GM19372 (cell line): ENCODE measurements around the gene ZNF229.
"Not testable (repeated sequence)": the region's sequence is repeated elsewhere in the genome, so short reads cannot be mapped to it uniquely, and the experiment has no call there.

ENCODE experiments used
- ATAC-seq: cut with Tn5 transposase; IDR thresholded peaks from one replicate; pipeline ENCODE4 v1.9.1; 2021; ENCODE audit warnings: mild to moderate bottlenecking, low read depth, moderate library complexity; ENCODE audit not compliant: unreplicated experiment

ZNF229 gene

GRCh38 chr19:44447916-44448674, at the start of gene ZNF229:
ZNF229 (minus strand) TSS chr19:44448472; CDS start chr19:44442847, 5,625 bp downstream.
- ATAC-seq, result no peak

DNA sequence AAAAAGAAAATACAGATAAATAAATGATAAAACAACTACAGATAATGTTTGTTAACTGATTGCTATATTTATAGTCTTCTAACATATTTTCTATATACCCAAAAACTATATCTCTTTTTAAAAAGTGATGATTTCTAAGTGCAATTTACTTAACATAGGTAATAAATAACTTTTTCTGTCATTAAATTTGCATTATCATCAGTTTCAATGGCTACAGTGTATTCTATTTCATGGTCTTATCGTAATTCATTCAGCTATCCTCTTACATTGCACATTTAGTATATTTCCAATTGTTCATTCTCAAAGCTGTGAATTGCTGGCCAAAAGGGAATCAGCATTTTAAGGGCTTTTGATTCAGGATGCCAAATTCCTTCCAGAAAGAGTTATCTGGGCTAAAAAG, 48.4 kb upstream of the ZNF229 start:
- no peak for ATAC-seq

DNA sequence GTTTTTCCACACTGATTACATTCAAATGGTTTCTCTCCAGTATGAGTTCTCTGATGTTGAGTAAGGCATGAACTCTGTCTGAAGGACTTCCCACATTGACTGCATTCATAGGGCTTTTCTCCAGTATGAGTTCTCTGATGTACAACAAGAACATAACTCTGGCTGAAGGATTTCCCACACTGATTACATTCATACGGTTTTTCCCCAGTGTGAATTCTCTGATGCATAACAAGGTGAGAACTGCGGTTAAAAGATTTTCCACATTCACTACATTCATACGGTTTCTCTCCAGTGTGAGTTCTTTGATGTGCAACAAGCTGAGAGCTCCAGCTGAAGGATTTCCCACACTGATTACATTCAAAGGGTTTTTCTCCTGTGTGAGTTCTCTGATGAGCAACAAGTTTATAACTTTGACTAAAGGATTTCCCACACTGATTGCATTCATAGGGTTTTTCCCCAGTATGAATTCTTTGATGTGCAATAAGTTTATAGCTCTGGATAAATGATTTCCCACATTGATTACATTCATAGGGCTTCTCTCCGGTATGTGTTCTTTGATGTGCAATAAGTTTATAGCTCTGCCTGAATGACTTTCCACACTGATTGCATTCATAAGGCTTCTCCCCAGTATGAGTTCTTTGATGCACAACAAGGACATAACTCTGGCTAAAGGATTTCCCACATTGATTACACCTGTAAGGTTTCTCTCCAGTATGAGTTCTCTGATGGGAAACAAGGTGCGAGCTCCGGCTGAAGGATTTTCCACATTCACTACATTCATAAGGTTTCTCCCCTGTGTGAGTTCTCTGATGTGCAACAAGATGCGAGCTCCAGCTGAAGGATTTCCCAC, 28.5 kb upstream of the ZNF229 start:
- no peak for ATAC-seq

DNA sequence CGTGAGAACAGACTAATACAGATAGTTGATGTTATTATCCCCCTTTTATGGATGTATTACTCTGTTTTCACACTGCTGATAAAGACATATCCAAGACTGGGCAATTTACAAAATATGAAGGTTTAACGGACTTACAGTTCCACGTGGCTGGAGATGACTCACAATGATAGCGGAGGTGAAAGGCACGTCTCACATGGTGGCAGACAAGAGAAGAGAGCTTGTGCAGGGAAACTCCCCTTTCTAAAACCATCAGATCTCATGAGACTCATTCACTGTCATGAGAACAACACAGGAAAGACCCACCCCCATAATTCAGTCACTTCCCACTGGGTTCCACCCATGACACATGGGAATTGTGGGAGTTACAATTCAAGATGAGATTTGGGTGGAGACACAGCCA, 20.5 kb upstream of the ZNF229 start:
- ATAC-seq, result not testable (repeated sequence)

- not testable (repeated sequence) for ATAC-seq
Measured at GRCh38 chr19:44462600-44463286, 14.5 kb upstream of the ZNF229 start.

GRCh38 chr19:44456016-44456415, 7.7 kb upstream of the ZNF229 start:
- not testable (repeated sequence) for ATAC-seq

DNA sequence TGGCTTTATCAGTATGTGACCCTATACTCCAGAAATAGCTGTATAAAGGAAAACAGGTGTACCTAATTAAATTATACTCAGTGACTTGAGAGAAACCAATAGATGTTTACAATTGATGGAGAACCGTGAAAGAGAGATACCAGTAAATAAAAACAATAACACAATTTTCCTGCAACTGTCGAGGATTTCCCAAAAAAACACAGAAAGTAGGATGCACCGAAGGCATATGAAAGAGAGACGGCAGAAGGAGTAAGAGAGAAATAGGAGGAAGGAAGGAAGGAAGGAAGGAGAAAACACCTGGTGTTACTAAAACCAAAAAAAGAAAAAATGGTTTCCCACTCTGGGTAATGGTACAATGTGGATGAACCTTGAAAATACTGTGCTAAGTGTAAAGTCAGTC, 6.8 kb upstream of the ZNF229 start:
- ATAC-seq, result no peak

- ATAC-seq, result no peak
Measured at GRCh38 chr19:44452367-44452766, 4.1 kb upstream of the ZNF229 start.

DNA sequence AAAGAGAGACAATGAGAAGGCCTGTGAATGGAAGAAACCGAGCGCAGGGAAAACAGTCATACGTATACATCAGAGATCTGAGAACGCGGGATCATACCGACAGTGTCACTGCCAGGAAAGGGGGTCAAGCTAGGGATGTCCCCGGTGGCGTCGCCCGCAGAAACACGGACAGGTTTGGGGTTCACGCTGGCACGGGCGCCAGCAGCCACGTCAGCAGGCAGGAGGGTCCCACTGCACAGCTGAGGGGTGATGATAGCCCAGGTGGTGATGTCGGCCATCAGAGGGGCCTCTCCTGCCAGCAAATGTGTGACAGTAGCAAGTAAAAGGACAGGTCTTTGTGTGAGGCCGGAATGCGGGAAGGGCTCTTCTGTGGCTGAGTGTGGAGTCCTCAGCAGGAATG, 3.4 kb upstream of the ZNF229 start:
- ATAC-seq, result no peak

DNA sequence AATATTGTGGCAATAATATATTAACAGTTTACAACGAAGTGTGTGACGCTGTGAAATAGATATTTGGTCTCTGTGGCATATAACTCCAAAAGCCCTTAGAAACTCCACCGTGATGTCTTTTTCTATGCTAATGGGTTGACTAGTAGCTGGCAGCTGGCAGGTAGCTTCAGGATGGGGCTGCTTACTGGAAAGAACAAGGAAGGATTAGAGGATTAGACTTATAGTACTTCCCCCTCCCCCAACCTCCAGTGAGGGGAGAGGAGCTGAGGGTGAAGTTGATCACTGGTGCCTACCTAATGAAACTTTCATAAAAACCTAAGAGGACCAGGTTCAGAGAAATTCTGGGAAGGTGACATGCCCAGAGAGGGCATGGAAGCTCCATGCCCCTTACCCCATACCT, 9.8 kb downstream of the ZNF229 start:
- no peak for ATAC-seq

DNA sequence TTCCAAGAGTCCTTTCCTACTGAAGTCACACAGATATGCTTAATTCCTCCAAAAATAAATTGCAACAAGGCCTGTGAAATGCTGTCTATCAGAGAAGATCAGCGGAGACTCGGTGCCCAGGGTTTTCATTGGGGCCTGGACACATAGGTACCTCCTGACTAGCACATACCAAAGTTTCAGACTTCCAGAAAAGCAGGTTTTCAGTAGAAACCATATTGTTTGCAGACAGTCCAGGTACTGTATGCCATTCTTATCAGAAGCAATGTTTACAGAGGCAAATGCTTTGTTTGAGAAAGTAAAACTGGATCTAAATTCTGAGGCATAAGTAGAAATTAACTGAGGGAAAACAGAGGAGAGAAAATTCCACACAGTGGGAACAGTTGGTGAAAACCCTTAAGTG, 12.8 kb downstream of the ZNF229 start:
- no peak for ATAC-seq

DNA sequence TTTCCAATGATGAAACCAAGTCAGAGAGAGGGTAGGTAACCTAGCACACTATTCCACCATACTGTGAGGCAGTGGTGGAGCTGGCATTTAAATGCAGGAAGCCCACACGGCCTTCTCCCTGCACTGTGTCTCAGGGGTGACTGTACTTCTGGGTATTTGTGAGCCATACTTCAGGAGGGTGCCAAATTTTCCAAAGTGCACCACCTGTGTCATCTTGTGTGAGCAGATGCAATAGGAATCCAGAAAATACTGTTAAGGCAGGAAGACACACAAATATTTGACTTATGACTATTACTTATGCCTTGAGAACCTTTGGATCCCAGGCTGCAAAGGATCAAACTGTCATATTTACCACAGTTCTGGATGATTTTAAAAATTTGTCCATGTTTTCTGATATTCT, 17.3 kb downstream of the ZNF229 start:
- no peak for ATAC-seq

GRCh38 chr19:44415553-44415952, 32.7 kb downstream of the ZNF229 start:
- ATAC-seq, result not testable (repeated sequence)

- ATAC-seq, result no peak
Measured at GRCh38 chr19:44401139-44402115, 46.8 kb downstream of the ZNF229 start, which contains the start of gene ZNF285. ZNF285 (minus strand) TSS chr19:44401608; CDS start chr19:44397213, 4,395 bp downstream.

- ATAC-seq, result not testable (repeated sequence)
Measured at GRCh38 chr19:44389268-44389667, 59.0 kb downstream of the ZNF229 start.
